Tibial nerve (tissue), 4 donors: ENCODE data around the gene CCDC87.
"Not testable (repeated sequence)": the region's sequence is repeated elsewhere in the genome, so short reads cannot be mapped to it uniquely, and the experiment has no call there.

Source experiments
- EP300 ChIP-seq, 2 donors: sonication (generic); formaldehyde crosslinking; IDR thresholded peaks; one replicate each; pipeline ENCODE4 v1.6.1; 2017; ENCODE audit warnings: antibody characterized with exemption in 2 of 2, mild to moderate bottlenecking in 1 of 2
- POLR2A ChIP-seq, 2 donors: fragments of 450-650 bp; IDR thresholded peaks; one replicate each; pipeline ENCODE4 v1.6.1; 2017; ENCODE audit warnings: antibody characterized with exemption in 2 of 2, mild to moderate bottlenecking in 2 of 2, moderate library complexity in 2 of 2
- TF ChIP-seq, protein P1 (sequence below), 5 experiments: fragments of 200-600 bp in 3 of 5; fragments of 450-650 bp in 2 of 5; sonication (generic) in 3 of 5; IDR thresholded peaks; one replicate each; pipeline ENCODE4 v1.5.1; 2016 to 2019; ENCODE audit warnings: antibody characterized with exemption in 5 of 5, mild to moderate bottlenecking in 3 of 5, moderate library complexity in 2 of 5

GRCh38 chr11:66606608-66607007, 13.7 kb upstream of the CCDC87 start:
- not testable (repeated sequence) for TF ChIP-seq POLR2A, EP300 (IDR thresholded peaks at IDR 0.05)
- TF ChIP-seq, protein P1, sequence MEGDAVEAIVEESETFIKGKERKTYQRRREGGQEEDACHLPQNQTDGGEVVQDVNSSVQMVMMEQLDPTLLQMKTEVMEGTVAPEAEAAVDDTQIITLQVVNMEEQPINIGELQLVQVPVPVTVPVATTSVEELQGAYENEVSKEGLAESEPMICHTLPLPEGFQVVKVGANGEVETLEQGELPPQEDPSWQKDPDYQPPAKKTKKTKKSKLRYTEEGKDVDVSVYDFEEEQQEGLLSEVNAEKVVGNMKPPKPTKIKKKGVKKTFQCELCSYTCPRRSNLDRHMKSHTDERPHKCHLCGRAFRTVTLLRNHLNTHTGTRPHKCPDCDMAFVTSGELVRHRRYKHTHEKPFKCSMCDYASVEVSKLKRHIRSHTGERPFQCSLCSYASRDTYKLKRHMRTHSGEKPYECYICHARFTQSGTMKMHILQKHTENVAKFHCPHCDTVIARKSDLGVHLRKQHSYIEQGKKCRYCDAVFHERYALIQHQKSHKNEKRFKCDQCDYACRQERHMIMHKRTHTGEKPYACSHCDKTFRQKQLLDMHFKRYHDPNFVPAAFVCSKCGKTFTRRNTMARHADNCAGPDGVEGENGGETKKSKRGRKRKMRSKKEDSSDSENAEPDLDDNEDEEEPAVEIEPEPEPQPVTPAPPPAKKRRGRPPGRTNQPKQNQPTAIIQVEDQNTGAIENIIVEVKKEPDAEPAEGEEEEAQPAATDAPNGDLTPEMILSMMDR (IDR thresholded peaks at IDR 0.05) = not testable (repeated sequence)
